A549 (cell line): ENCODE measurements around the gene CAPN11. TPM values are rescaled to one million over a fixed set of nuclear protein-coding genes. Genes with fewer than 3 reads are reported as not detected.

ENCODE experiments used
- ATAC-seq, 2 experiments: fragments of 200-7000 bp in 1 of 2; fragments of >200 bp in 1 of 2; cut with Nextera tagmentation in 1 of 2; cut with Tn5 transposase in 1 of 2; 3 replicates each; pipeline versions ENCODE4 v1.8.0 to v1.9.1; 2018 to 2020; ENCODE audit warnings: mild to moderate bottlenecking in 1 of 2, moderate library complexity in 1 of 2
- CTCF ChIA-PET: fragments of 300-600 bp; sonication (Branson Sonifier 250); formaldehyde crosslinking; extraction: SDS; loops from one replicate; lab custom pipeline; 2021; ENCODE audit warnings: antibody characterized with exemption, inconsistent platforms; lab: Yijun Ruan, JAX
- POLR2A ChIA-PET: fragments of 350-600 bp; formaldehyde crosslinking; extraction: SDS; loops from one replicate; lab custom pipeline; 2021; ENCODE audit warnings: antibody characterized with exemption, inconsistent platforms; lab: Yijun Ruan, JAX
- DNase-seq, 2 experiments: peaks; one replicate each; pipeline versions ENCODE4 v3.0.0 to v3.0.0-alpha.2; 2011 to 2016; ENCODE audit warnings: low read depth in 1 of 2, low spot score in 1 of 2
- FAIRE-seq: peaks from 2 replicates; lab custom pipeline; 2011; peaks lifted over from hg19 to GRCh38; lab: Jason Lieb, UNC
- H3K27ac ChIP-seq, 2 experiments: fragments of >200 bp; sonication (Bioruptor Twin); formaldehyde crosslinking; 3 replicates each; pipeline ENCODE4 v1.5.1; 2016 to 2017
- H3K4me1 ChIP-seq: fragments of >200 bp; sonication (Bioruptor Twin); formaldehyde crosslinking; 3 replicates; pipeline ENCODE4 v1.6.1; 2016
- H3K4me2 ChIP-seq: fragments of >200 bp; sonication (Bioruptor Twin); formaldehyde crosslinking; 3 replicates; pipeline ENCODE4 v1.6.1; 2016
- H3K4me3 ChIP-seq: fragments of >200 bp; sonication (Bioruptor Twin); formaldehyde crosslinking; 3 replicates; pipeline ENCODE4 v1.5.1; 2016
- H3K9me3 ChIP-seq: fragments of >200 bp; sonication (Bioruptor Twin); formaldehyde crosslinking; 3 replicates; pipeline ENCODE4 v1.6.1; 2016
- ATOH8 ChIP-seq: fragments of 250-450 bp; sonication (Bioruptor Pico); IDR thresholded peaks from 2 replicates; pipeline ENCODE4 v1.5.0; 2020; ENCODE audit warnings: low read depth, mild to moderate bottlenecking, moderate library complexity
- BHLHE40 ChIP-seq: IDR thresholded peaks from 2 replicates; pipeline ENCODE4 v1.6.1; 2012; ENCODE audit warnings: low read depth, low read length, inconsistent platforms
- CBX2 ChIP-seq: fragments of 200-600 bp; sonication (generic); IDR thresholded peaks from 2 replicates; pipeline ENCODE4 v1.6.1; 2016; ENCODE audit warnings: low read depth, mild to moderate bottlenecking, borderline replicate concordance
- CEBPB ChIP-seq, 2 experiments: fragments of >200 bp in 1 of 2; sonication (Bioruptor Twin) in 1 of 2; formaldehyde crosslinking in 1 of 2; IDR thresholded peaks; 2 replicates each; pipeline ENCODE4 v1.6.1; 2012 to 2016
- CHD4 ChIP-seq: fragments of 200-600 bp; sonication (generic); IDR thresholded peaks from 2 replicates; pipeline ENCODE4 v1.6.1; 2016; ENCODE audit warnings: antibody characterized with exemption, mild to moderate bottlenecking, borderline replicate concordance
- E2F6 ChIP-seq: IDR thresholded peaks from 2 replicates; pipeline ENCODE4 v1.6.1; 2012; ENCODE audit warnings: low read depth, borderline replicate concordance
- EHF ChIP-seq: fragments of 250-450 bp; sonication (Bioruptor Pico); IDR thresholded peaks from 2 replicates; pipeline ENCODE4 v1.5.0; 2020; ENCODE audit warnings: mild to moderate bottlenecking
- ESRRA ChIP-seq: fragments of 150-350 bp; IDR thresholded peaks from 2 replicates; pipeline ENCODE4 v1.6.1; 2014; ENCODE audit warnings: mild to moderate bottlenecking, low read length, borderline replicate concordance
- FOXS1 ChIP-seq: fragments of 250-450 bp; sonication (Bioruptor Pico); IDR thresholded peaks from 2 replicates; pipeline ENCODE4 v1.5.0; 2020; ENCODE audit warnings: mild to moderate bottlenecking, moderate library complexity
- GATA3 ChIP-seq: IDR thresholded peaks from 2 replicates; pipeline ENCODE4 v1.6.1; 2012; ENCODE audit warnings: borderline replicate concordance
- HDAC2 ChIP-seq: fragments of 200-600 bp; sonication (generic); IDR thresholded peaks from 2 replicates; pipeline ENCODE4 v1.6.1; 2016
- HES2 ChIP-seq: fragments of >200 bp; sonication (Bioruptor Twin); formaldehyde crosslinking; IDR thresholded peaks from 2 replicates; pipeline ENCODE4 v1.6.1; 2016
- HOXA7 ChIP-seq: fragments of 250-450 bp; sonication (Bioruptor Pico); IDR thresholded peaks from 2 replicates; pipeline ENCODE4 v1.5.0; 2020; ENCODE audit warnings: mild to moderate bottlenecking, moderate library complexity
- MAX ChIP-seq: IDR thresholded peaks from 2 replicates; pipeline ENCODE4 v1.6.1; 2012
- MAZ ChIP-seq: fragments of 150-350 bp; IDR thresholded peaks from 2 replicates; pipeline ENCODE4 v1.6.1; 2014; ENCODE audit warnings: antibody characterized with exemption, low read depth, low read length, borderline replicate concordance
- RAD21 ChIP-seq, 2 experiments: fragments of >200 bp in 1 of 2; sonication (Bioruptor Twin) in 1 of 2; formaldehyde crosslinking in 1 of 2; IDR thresholded peaks in 1 of 2; conservative IDR thresholded peaks in 1 of 2; 2 replicates in 1 of 2; 3 replicates in 1 of 2; pipeline ENCODE4 v1.6.1; 2012 to 2018; ENCODE audit warnings: inconsistent platforms in 1 of 2
- RARB ChIP-seq: fragments of 250-450 bp; sonication (Bioruptor Pico); IDR thresholded peaks from 2 replicates; pipeline ENCODE4 v1.8.0; 2021; ENCODE audit warnings: mild to moderate bottlenecking, moderate library complexity
- RCOR1 ChIP-seq: fragments of 150-350 bp; IDR thresholded peaks from 2 replicates; pipeline ENCODE4 v1.6.1; 2014; ENCODE audit warnings: antibody characterized with exemption, low read length, low read depth
- SREBF2 ChIP-seq: fragments of 450-650 bp; IDR thresholded peaks from 2 replicates; pipeline ENCODE4 v1.6.1; 2014; ENCODE audit warnings: mild to moderate bottlenecking, moderate library complexity
- TP53 ChIP-seq: fragments of 250-450 bp; sonication (Bioruptor Pico); IDR thresholded peaks from 2 replicates; pipeline ENCODE4 v1.5.0; 2021; ENCODE audit warnings: mild to moderate bottlenecking, moderate library complexity
- ZFP36 ChIP-seq: fragments of 450-650 bp; IDR thresholded peaks from 2 replicates; pipeline ENCODE4 v1.6.1; 2014; ENCODE audit warnings: borderline replicate concordance; ENCODE audit not compliant: partially characterized antibody
- WGBS: methylation state at CpG from one replicate; pipeline ENCODE4 v1.1.6; 2017; ENCODE audit errors: missing lambda C conversion rate; 5-methylcytosine and 5-hydroxymethylcytosine counted together
- polyA plus RNA-seq, 4 experiments: library from polyadenylated mRNA; depleted of rRNA in 3 of 4; stranded (reverse); fragments of >200 nt; fragmentation: RNase III in 1 of 4; extraction: RNeasy Plus Mini Kit Qiagen cat#74134 plus additional on column Dnase treatment in 1 of 4; gene quantifications; 2 replicates in 3 of 4; 3 replicates in 1 of 4; pipeline ENCODE4 v1.2.3, GENCODE V29; 2011 to 2017

The CAPN11 gene
- polyA plus RNA-seq, 2 of the 4 experiments (the other 2 are of a cell fraction), result 0.10 TPM; not detected in 1

GRCh38 chr6:44113414-44113813 is 45.2 kb upstream of the CAPN11 start (continued):
- TF ChIP-seq HES2, result no peak
- TF ChIP-seq HDAC2, result no peak
- no peak for TF ChIP-seq SREBF2
- no peak for TF ChIP-seq CBX2
- TF ChIP-seq RAD21 (conservative IDR thresholded peaks at IDR 0.05 in 1 of 2, IDR thresholded peaks at IDR 0.05 in 1 of 2), result no peak
- TF ChIP-seq BHLHE40, result no peak
- no peak for TF ChIP-seq CEBPB (IDR thresholded peaks at IDR 0.05)
- TF ChIP-seq RARB (CRISPR knock-in tag), result no peak
- no peak for TF ChIP-seq TP53
- TF ChIP-seq, all 56 proteins: peak for 0

- ATAC-seq, result no peak
- FAIRE-seq, result no peak
- H3K9me3 ChIP-seq, result no peaks in the 10 kb centered on the region
- CTCF ChIA-PET, result interaction anchor here (1.5 to 2.2 kb wide), 2 partner anchors 19 kb away, joined by 5 to 9 read pairs; no protein-coding TSS in a partner anchor
- TF ChIP-seq E2F6 (no peak), MAZ (no peak), TP53 (no peak), RARB (CRISPR knock-in tag) (no peak), HOXA7 (CRISPR knock-in tag) (no peak), RCOR1 (no peak), GATA3 (no peak), CHD4 (no peak), ESRRA (no peak)
- TF ChIP-seq, all 56 proteins: peak for 0
- no peak for DNase-seq
- H3K4me3 ChIP-seq, result no peak overlapping the region
- POLR2A ChIA-PET, result no interaction called here
- peak overlapping the region in 1 of 2 experiments; percentile 24; a peak in 1 of 6 replicates for H3K27ac ChIP-seq
- 81% methylated on average over 5 of the region's 5 CpGs for WGBS
- H3K4me2 ChIP-seq, result no peak overlapping the region
- H3K4me1 ChIP-seq, result peaks cover 39% of the 10 kb centered on the region
Measured at GRCh38 chr6:44115866-44116265, 42.8 kb upstream of the CAPN11 start.

- POLR2A ChIA-PET, result interaction anchor here (0.6 kb wide), 1 partner anchor 13 kb away, joined by 6 read pairs; no protein-coding TSS in a partner anchor
- no peak overlapping the region; the same call in 2 of the 3 replicates for H3K4me2 ChIP-seq
Measured at GRCh38 chr6:44116641-44117382, 41.8 kb upstream of the CAPN11 start.

More at GRCh38 chr6:44116641-44117382, 41.8 kb upstream of the CAPN11 start:
- FAIRE-seq (no peak), DNase-seq (no peak), ATAC-seq (no peak)
- peak overlapping the region in 1 of 2 experiments; percentile 24; a peak in 3 of 6 replicates for H3K27ac ChIP-seq
- no peaks in the 10 kb centered on the region for H3K9me3 ChIP-seq
- CTCF ChIA-PET, result interaction anchor here (1.1 to 2.2 kb wide), 4 partner anchors 20 to 450 kb away, joined by 3 to 9 read pairs (median 4); no protein-coding TSS in a partner anchor
- H3K4me3 ChIP-seq, result no peak overlapping the region
- WGBS, result 81% methylated on average over 4 of the region's 4 CpGs
- peaks cover 47% of the 10 kb centered on the region for H3K4me1 ChIP-seq
- TF ChIP-seq ATOH8 (CRISPR knock-in tag) (no peak), EHF (CRISPR knock-in tag) (no peak), MAX (no peak), FOXS1 (CRISPR knock-in tag) (no peak), ZFP36 (no peak), TP53 (no peak)
